ENCODE results near the gene HMGXB4.

DNA sequence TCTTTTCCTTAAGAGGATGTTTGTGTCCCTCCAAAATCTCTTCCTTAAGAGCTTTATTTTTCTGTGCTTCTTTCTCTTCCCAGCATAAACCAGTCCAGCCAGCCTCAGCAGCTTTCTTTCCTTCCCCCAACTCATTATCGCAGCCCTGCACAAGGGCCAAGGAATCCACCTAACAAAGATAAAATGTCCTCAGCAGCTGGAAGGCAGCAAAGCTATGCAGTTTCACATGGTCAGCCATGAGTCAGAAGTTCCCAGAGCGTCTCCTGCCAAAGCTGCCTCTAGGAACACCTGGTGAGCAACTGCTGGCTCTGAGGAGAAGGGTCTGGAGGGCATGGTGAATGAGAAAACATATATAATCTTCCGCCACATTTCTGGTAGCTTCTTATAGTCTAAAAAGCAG, 45.3 kb upstream of the HMGXB4 start:
- TF ChIP-seq, protein P1, sequence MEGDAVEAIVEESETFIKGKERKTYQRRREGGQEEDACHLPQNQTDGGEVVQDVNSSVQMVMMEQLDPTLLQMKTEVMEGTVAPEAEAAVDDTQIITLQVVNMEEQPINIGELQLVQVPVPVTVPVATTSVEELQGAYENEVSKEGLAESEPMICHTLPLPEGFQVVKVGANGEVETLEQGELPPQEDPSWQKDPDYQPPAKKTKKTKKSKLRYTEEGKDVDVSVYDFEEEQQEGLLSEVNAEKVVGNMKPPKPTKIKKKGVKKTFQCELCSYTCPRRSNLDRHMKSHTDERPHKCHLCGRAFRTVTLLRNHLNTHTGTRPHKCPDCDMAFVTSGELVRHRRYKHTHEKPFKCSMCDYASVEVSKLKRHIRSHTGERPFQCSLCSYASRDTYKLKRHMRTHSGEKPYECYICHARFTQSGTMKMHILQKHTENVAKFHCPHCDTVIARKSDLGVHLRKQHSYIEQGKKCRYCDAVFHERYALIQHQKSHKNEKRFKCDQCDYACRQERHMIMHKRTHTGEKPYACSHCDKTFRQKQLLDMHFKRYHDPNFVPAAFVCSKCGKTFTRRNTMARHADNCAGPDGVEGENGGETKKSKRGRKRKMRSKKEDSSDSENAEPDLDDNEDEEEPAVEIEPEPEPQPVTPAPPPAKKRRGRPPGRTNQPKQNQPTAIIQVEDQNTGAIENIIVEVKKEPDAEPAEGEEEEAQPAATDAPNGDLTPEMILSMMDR (IDR thresholded peaks at IDR 0.05): no peak
- no peak for TF ChIP-seq POLR2AphosphoS5 (IDR thresholded peaks at IDR 0.05)
- TF ChIP-seq EP300 (IDR thresholded peaks at IDR 0.05): no peak
